Calu3 (cell line): ENCODE data around the gene AP2B1. TPM values are rescaled to one million over a fixed set of nuclear protein-coding genes. Genes with fewer than 3 reads are reported as not detected.

Experiments
- BruUV-seq: library from RNA; stranded (reverse); fragments of 400-500 nt; replicated peaks from 2 replicates; lab custom pipeline; 2021; lab: Mats Ljungman, UMichigan
- CTCF ChIA-PET: fragments of 300-600 bp; sonication (Branson Sonifier 250); formaldehyde crosslinking; loops from one replicate; lab custom pipeline; 2022; ENCODE audit warnings: antibody characterized with exemption; lab: Charles Lee
- DNase-seq: peaks from one replicate; pipeline ENCODE4 v3.0.0; 2022
- H3K27ac Mint-ChIP-seq: one replicate; pipeline ENCODE4 v1.8.0; 2022; ENCODE audit warnings: mixed read lengths; ENCODE audit not compliant: unreplicated experiment
- H3K27me3 Mint-ChIP-seq: one replicate; pipeline ENCODE4 v1.8.0; 2022; ENCODE audit warnings: mixed read lengths; ENCODE audit not compliant: unreplicated experiment
- H3K36me3 Mint-ChIP-seq: one replicate; pipeline ENCODE4 v1.8.0; 2022; ENCODE audit warnings: mild to moderate bottlenecking, moderate library complexity, mixed read lengths; ENCODE audit not compliant: insufficient read depth, unreplicated experiment
- H3K4me1 Mint-ChIP-seq: one replicate; pipeline ENCODE4 v1.8.0; 2022; ENCODE audit warnings: mild to moderate bottlenecking, low read depth, mixed read lengths; ENCODE audit not compliant: unreplicated experiment
- H3K4me3 Mint-ChIP-seq: one replicate; pipeline ENCODE4 v1.8.0; 2022; ENCODE audit warnings: mild to moderate bottlenecking, low read depth, moderate library complexity, mixed read lengths; ENCODE audit not compliant: unreplicated experiment
- H3K9me3 Mint-ChIP-seq: one replicate; pipeline ENCODE4 v1.8.0; 2022; ENCODE audit warnings: low read depth, mixed read lengths; ENCODE audit not compliant: unreplicated experiment
- CTCF ChIP-seq: fragments of 200-600 bp; IDR thresholded peaks from one replicate; pipeline ENCODE4 v1.8.0; 2022; ENCODE audit warnings: antibody characterized with exemption; ENCODE audit not compliant: unreplicated experiment
- intact Hi-C: fragments of 100-400 bp; cut with micrococcal nuclease; formaldehyde crosslinking; loops from one replicate; pipeline ENCODE4 v1.10.0; 2022; ENCODE audit not compliant: unreplicated experiment
- total RNA-seq: library from RNA; stranded (reverse); gene quantifications from 2 replicates; pipeline ENCODE4 v1.2.3, GENCODE V29; 2022

The AP2B1 gene
- total RNA-seq, 1 experiment from 2014 or later: 309 TPM

- Mint-ChIP-seq H3K4me1 (no peaks in the 10 kb centered on the region), H3K36me3 (peaks cover 48% of the 10 kb centered on the region), H3K4me3 (no peak overlapping the region), H3K27me3 (no peaks in the 10 kb centered on the region), H3K9me3 (no peaks in the 10 kb centered on the region), H3K27ac (no peak overlapping the region)
- TF ChIP-seq CTCF: no peak
- no peak for DNase-seq
- BruUV-seq: no TSS peak
- intact Hi-C loops: no loop called here
- CTCF ChIA-PET: no interaction called here
Measured at GRCh38 chr17:35641032-35641431, 53.9 kb downstream of the AP2B1 start.

- Mint-ChIP-seq H3K4me3 (no peak overlapping the region), H3K27ac (no peak overlapping the region), H3K27me3 (no peaks in the 10 kb centered on the region), H3K4me1 (no peaks in the 10 kb centered on the region), H3K36me3 (peaks cover 32% of the 10 kb centered on the region), H3K9me3 (no peaks in the 10 kb centered on the region)
- CTCF ChIA-PET: no interaction called here
- TF ChIP-seq CTCF: no peak
- intact Hi-C loops: no loop called here
- no peak for DNase-seq
- no TSS peak for BruUV-seq
Measured at GRCh38 chr17:35645923-35646322, 58.8 kb downstream of the AP2B1 start.

GRCh38 chr17:35651467-35651866 is 64.3 kb downstream of the AP2B1 start:
- no peak for DNase-seq
- Mint-ChIP-seq H3K4me3 (no peak overlapping the region), H3K36me3 (peaks cover 19% of the 10 kb centered on the region), H3K27me3 (no peaks in the 10 kb centered on the region), H3K27ac (no peak overlapping the region), H3K9me3 (no peaks in the 10 kb centered on the region), H3K4me1 (no peaks in the 10 kb centered on the region)
- no peak for TF ChIP-seq CTCF
- BruUV-seq: no TSS peak
- CTCF ChIA-PET: no interaction called here
- intact Hi-C loops: no loop called here

GRCh38 chr17:35653619-35654361 is 66.7 kb downstream of the AP2B1 start:
- no TSS peak for BruUV-seq
- TF ChIP-seq CTCF: no peak
- Mint-ChIP-seq H3K27me3 (no peaks in the 10 kb centered on the region), H3K27ac (no peak overlapping the region), H3K4me3 (no peak overlapping the region), H3K4me1 (no peaks in the 10 kb centered on the region), H3K36me3 (peaks cover 24% of the 10 kb centered on the region), H3K9me3 (no peaks in the 10 kb centered on the region)
- CTCF ChIA-PET: no interaction called here
- intact Hi-C loops: no loop called here
- no peak for DNase-seq
